ENCODE data around the gene GLT8D1.

The GLT8D1 gene

DNA sequence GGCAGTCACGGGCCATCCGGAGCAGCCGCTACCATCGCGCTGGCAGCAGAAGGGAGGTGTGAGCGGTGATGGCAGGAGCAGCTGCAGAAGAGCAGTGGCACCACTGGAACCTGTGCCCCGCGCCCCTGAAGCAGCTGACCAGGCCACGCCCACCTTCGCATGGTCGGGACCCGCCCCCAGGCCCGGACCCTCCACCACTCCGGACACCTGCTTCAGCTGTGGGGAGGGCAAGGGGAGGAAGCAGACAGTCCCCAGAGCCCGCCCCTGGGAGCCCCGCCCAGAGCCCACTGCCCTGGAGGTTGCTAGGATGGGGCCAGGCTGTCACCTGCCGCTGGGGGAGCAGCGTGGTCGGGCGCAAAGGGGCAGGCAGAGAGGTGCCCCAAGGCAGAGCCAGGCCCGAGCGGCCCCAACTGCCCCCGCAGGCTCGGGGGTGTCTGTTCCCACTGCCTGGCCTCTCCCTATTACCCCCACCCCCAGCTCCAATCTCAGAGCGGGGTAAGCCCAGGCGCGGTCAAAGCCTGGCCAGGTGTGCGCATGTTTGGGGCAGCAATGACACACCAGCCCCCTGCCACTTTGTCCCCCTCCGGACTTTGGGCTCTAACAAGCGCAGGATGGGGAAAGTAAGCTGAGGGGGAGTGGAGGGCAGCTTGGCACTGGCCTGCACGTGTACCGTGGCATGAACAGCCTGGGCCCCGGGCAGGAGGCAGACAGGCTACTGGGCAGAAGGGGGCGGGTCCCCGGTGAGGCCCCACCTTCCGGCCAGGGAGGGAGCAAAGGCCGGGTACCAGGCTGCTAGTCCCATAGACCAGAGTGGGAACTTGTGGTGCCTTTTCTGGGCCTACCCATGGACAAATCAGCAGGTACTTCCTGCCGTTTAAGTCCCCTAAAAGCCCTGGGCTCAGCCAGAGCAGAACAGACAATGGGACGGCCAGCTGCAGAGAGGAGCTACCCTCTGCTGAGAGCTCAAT is 9.0 kb upstream of the GLT8D1 start:
- peak; percentile 50 for DNase-seq

- DNase-seq, result no peak
These were observed 7.0 kb upstream of the GLT8D1 start for GRCh38 chr3:52712291-52713212.

DNA sequence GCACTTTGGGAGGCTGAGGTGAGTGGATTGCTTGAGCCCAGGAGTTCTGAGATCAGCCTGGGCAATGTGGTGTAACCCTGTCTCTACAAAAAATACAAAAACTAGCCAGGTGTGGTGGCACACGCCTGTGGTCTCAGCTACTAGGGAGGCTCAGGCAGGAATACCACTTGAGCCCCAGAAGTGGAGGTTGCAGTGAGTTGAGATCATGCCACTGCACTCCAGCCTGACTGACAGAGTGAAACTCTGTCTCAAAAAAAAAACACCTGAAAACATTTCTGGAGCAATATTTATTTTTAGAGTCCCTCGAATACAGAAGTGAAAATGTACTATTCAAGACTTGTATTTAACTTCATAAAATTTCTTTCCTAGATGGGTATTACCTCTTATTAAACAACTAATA is 4.9 kb upstream of the GLT8D1 start:
- DNase-seq, result no peak

GRCh38 chr3:52707585-52707984 is 2.0 kb upstream of the GLT8D1 start:
- DNase-seq, result no peak

- no peak for DNase-seq
These were observed 228 bp downstream of the GLT8D1 start for GRCh38 chr3:52705438-52705687.

DNA sequence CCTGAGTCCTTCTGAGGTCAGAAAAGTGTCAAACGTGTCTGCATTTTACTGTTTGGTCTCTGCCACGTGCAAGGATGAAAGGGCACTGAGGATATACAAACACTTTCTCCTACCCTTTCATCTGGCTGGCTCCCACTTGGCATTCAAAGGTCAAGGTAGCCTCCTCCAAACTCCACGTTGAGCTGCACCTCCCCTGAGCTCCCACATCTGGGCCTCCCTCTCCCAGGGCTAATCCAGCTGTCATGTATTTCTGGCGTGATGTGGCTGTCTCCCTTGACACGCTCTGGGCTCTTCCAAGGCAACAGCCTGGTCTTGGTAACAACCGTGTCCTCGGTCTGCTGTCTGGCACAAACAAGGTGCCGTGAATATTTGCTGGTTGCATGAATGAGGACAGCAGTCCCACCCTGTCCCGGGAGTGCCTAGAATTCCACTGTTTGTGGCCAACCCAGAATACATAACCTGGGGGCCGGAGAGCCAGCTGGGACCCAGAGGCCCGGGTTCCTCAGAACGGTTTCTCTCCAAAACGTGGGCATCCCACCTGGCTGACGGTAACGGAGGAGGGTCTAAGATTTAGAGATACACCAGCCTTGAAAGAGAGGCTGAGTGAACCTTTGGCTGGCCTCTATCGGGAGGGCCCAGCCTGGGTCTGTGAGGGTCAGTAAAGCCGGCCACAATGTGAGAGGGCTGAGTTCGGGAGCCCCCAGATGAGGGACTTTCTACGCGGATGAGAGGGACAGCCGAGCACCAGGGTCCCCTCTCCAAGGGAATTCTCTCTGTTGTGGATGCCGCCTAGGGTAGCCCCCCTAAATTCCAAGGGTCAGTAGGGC is 767 bp downstream of the GLT8D1 start:
- peak; percentile 34 for DNase-seq

- no peak for DNase-seq
These were observed 2.2 kb downstream of the GLT8D1 start for GRCh38 chr3:52703341-52703740.

DNA sequence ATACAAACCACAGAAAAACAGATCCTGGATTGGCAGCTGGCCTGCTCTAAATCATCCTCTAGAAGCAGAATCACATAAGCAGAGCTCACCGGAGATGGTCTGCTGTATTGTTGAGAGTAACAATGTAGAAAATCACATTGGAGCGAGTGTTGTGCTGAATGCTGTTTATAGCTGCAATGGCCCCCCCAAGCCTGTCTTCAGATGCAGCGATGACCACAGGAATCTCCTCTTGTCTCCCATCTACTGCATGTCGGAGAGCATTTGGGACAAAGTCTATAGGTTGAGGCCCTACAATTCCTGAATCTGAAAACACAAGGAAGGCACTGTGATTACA is 8.0 kb downstream of the GLT8D1 start:
- DNase-seq, result no peak

DNA sequence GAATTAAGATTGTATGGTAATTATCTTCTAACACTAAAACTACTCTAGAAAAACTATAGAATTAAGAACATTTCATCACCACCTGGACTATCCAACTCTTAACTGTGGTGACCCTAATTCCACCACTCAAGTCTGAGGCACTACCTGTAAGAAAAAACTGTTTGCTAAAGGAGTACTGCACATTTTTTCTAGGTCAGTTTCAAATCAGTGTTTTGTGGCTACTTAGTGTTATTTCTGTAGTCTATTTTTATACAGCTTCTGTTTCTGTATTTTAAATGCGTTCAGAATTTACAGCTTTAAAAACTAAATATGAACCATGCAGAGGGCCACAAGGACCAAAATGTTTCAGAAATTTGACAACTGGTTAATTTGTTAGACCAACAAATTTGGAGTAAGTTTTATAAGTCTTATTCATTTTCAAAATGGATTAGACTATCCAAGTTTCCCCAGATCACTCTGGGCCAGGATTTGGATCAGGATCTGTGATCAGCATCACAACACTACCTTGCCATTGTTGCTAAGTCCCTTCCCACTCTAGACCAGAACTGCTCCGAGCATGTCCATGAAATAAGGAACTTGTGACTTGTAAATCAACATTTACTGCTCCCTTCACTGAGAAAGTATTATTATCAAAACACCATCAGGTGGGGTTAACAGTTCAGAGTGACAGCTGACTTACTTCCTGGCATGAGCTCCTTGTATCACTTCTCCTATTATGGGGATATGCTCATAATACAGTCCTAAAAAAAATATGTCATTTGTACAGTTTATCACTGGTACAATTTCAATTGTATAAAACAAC is 8.6 kb downstream of the GLT8D1 start:
- no peak for DNase-seq

DNA sequence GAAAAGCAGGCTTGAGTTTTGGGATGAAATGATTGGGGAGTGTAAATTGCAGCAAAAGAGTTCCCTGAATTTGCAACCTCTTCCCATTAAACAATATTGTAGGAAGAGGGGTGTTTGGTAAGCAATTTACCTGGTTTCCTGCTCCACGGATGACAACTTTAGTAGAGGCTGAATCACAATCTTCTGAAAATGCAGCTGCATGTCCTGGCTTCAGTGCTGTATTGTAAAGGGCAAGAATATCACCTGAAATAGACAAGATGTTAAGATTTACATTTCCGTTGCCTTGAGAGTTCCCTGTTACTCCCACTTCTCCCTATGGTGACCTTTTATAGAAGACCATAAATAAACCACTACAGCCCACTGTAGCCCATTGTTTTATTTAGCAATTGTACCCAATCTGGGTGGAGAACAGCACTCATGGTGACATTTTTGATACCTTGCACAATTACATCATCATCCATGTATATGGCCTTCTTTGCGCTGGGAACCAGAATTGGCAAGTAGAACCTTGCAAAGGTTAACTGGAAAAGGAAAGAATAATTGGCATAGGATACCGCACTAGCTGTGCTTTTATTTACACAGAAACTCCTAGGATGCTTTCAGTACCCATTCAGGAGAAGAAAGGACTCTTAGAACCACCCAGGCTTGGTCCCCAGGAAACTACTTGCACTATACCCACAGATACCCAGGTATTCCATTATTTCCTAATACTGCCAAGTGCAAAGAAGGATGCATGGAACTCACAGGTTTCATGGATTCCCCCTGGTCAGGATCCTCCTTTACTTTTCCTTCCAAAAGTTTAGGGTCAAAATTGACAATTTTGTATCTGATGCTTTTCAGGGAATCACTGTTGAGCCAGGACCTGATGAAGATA is 9.6 kb downstream of the GLT8D1 start:
- no peak for DNase-seq

GRCh38 chr3:52694528-52695189 is 10.9 kb downstream of the GLT8D1 start:
- no peak for DNase-seq

- DNase-seq, result no peak
These were observed 12.5 kb downstream of the GLT8D1 start for GRCh38 chr3:52693071-52693470.

DNA sequence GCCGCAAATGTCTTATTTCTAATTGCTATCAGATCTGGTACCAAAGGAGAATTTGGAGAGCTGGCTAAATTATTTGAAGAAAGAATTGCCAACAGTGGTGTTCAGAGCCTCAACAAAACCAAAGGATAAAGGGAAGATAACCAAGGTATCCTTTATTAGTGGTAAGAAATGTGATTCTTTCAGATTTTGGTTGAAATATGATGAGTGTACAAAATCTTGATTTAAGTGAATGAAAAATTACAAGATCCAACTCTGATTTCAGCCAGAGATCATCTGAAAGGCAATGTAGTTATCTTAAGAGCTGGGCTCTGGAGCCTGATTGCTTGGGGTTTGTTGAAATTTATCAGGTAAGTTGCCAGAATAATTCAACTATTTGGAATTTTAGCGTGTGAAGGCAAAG is 15.0 kb downstream of the GLT8D1 start:
- DNase-seq, result no peak

- no peak for DNase-seq
These were observed 16.4 kb downstream of the GLT8D1 start for GRCh38 chr3:52689151-52689550.

DNA sequence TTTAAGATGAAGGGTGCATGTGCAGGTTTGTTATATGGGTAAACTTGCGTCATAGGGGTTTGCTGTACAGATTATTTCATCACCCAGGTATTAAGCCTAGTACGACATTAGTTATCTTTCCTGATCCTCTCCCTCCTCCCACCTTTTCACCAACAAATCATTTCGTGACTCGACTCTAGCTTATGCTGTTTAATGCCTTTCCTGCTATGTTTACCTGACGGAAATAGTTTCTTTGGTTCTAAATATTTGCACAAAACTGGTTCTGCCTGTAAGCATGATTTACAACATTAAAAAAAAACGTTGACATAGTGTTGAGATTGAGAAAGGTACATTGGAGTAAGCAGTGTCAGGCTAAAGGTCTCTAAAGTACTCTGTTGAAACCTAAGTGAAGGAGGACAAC is 17.3 kb downstream of the GLT8D1 start:
- no peak for DNase-seq

DNA sequence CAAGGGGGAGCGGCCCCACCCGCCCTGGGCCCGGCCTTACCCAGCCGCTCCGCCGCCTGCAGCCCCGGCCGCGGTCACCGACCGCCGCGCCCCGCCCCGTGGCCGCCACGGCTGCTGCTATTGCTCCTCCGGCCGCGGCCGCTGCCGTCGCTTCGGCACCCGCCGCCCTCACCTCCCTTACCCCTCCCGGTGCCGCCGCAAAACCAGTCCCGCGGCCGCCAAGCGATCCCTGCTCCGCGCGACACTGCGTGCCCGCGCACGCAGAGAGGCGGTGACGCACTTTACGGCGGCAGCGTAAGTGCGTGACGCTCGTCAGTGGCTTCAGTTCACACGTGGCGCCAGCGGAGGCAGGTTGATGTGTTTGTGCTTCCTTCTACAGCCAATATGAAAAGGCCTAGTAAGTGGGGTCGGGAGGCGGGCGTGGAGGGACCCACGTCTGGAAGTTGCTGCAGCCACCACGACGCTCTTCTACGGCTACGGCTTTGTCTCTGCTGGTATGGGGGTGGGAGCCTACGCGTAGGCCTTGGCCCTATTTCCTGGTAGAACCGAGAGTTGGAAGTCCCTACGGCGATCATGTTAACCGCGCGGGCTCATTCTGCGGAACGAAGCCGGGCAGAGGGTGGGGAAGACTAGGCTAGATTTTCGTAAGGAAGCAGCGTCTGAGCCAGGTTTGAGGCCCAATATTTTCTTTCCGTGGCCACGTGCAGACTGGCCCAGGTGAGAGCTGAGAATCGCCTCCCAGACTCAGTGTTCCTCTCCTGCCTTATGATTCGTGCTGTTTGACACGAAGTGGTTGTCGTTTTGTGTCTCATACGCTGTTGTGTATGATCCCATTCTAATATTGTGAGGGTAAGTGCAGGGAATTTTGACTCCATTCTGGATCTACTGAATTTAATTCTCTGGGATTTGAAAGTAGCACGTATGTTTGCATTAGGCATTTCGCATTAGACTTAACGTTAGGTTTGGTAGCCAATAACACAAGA is 19.6 kb downstream of the GLT8D1 start, which contains the start of the genes GNL3 and PBRM1:
Gene GNL3, plus strand, starts transcription at position 324 of the 983 bp plus-strand sequence. Its CDS starts 61 bp downstream, at position 385.
Gene PBRM1, minus strand, starts transcription at position 205 of the 983 bp plus-strand sequence.
- peak; percentile 89 for DNase-seq

- peak; percentile 72 for DNase-seq
These were observed 20.3 kb downstream of the GLT8D1 start for GRCh38 chr3:52685285-52685708.

DNA sequence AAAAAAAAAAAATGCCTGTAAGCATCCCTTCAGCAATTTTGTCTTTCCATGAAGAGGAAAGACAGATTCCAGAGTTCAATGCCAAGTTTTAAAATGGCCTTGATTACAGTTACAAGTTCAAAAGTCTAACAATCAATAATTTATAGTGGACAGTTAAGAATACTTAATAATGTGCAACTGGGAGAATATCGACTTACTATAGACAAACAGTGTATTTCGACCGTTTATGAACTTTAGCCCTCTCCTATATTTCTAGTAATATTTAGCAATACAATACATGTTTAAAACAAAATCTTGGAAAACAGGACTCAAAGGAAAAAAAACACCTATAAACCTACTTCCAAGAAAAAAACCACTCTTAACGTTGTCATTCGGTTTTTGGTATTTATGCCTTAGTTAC is 21.4 kb downstream of the GLT8D1 start:
- DNase-seq, result no peak

DNA sequence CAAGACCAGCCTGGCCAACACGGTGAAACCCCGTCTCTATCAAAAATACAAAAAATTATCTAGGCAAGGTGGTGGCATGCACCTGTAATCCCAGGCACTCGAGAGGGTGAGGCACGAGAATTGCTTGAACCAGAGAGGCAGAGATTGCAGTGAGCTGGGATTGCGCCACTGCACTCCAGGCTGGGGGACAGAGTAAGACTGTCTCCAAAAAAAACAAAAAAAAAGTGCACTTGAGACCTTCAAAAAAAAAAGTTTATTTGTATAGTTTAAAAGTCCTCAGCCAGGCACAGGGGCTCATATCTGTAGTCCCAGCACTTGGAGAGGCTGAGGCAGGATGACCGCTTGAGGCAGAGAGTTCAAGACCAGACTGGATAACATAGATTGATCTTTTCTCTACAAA is 22.0 kb downstream of the GLT8D1 start:
- no peak for DNase-seq

All from right kidney (tissue), 1 donor.